Activated effector memory CD4-positive, alpha-beta T cell treated with Interleukin-2 at 50 U/mL for 16 hours (primary cell): ENCODE measurements around the gene EDN3.

Experiments used
- DNase-seq: peaks from one replicate; pipeline ENCODE4 v3.0.0-alpha.2; 2020

EDN3 gene

DNA sequence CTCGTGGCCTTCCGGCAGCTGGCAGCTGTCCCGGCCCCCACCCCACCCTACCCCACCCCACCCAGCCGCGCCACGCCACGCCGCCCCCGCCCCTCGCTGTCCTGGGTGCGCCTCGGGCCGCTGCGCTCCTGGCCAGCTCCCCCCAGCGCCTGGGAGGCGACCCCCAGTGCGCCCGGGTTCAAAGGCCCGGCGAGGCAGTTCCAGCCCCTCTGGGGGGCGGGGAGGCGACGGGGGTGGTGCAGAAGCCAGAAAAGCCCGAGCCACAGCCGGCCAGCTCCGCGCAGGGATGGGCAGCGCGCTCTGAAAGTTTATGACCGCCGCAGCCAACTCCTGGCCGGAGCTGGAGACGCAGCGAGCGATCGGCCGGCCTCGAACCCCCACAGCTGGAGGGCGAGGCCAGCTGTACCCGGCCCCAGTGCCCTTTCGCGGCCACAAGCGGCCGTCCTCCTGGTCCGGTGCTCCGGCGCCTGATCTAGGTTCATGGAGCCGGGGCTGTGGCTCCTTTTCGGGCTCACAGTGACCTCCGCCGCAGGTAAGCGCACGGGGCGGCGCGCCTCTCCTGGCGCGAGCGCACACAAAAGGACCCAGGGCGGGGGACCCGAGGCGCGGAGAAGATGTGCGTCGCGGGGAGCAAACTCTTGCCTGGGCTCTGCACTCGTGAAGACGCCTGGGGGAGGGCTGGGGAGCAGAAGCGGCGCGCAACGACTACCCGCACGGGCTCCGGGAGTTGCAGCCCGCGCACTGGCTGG, at the start of gene EDN3:
Gene EDN3 (plus strand): TSS at position 279 of the 749 bp plus-strand sequence. CDS start 202 bp downstream, at position 481.
- DNase-seq, result no peak

- DNase-seq, result no peak
These were observed 47.1 kb upstream of the EDN3 start for GRCh38 chr20:59253325-59253724.

DNA sequence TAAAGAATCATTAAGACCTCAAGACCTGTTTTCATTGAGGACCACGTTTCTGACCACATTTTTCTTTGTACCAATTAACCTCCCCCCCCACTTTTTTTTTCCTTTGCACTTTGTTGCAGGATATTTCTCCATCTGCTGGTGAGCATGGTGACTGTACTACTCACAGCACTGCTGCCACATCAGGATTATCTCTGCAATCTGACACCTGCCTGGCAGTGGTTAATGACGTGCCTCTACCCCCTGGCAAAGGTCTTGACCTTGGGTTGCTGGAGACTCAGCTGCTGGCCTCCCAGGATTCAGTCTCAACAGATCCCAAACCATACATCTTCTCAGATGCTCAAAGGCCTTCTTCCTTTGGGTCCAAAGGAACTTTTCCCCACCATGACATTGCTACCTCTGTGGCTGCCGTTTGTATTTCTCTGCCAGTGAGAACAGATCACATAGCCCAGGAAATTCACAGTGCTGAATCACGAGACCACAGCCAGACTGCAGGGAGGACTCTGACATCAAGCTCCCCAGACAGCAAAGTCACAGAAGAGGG, 46.6 kb upstream of the EDN3 start:
- peak; percentile 14 for DNase-seq

DNA sequence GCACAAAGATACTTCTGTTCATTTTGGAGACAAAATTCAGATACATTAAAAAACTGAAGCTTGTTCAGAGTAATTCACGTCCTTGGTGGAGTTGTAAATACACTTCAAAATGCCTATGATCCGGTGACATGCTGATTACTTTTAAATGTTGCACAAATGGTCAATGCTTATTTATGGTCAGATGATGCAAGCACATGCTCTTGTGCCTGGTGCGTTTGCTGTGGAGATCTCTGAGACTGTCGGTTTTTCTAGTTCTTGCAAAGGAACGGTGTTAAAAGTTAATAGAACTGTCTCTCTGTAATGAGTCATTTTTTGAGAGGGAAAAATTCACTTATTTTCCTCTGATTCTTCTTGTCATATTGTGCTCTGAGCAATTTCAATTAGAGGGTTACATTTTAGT, 45.2 kb upstream of the EDN3 start:
- DNase-seq, result no peak

GRCh38 chr20:59258221-59258621, 42.2 kb upstream of the EDN3 start:
- no peak for DNase-seq

GRCh38 chr20:59259946-59260345, 40.5 kb upstream of the EDN3 start:
- no peak for DNase-seq

DNA sequence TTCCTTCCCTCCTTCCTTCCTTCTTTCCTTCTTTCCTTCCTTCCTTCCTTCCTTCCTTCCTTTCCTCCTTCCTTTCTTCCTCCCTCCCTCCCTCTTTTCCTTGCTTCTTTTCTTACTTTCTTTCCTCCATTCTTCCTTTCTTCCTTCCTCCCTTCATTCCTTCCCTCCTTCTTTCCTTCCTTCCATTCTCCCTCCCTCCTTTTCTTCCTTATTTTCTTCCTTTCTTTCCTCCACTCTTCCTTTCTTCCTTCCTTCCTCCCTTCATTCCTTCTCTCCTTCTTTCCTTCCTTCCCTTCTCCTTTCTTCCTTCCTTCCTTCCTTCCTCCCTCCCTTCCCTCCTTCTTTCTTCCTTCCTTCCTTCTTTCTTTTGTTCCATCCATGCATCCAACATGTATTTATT, 35.1 kb upstream of the EDN3 start:
- DNase-seq, result no peak

- DNase-seq, result no peak
These were observed 31.5 kb upstream of the EDN3 start for GRCh38 chr20:59268870-59269269.

DNA sequence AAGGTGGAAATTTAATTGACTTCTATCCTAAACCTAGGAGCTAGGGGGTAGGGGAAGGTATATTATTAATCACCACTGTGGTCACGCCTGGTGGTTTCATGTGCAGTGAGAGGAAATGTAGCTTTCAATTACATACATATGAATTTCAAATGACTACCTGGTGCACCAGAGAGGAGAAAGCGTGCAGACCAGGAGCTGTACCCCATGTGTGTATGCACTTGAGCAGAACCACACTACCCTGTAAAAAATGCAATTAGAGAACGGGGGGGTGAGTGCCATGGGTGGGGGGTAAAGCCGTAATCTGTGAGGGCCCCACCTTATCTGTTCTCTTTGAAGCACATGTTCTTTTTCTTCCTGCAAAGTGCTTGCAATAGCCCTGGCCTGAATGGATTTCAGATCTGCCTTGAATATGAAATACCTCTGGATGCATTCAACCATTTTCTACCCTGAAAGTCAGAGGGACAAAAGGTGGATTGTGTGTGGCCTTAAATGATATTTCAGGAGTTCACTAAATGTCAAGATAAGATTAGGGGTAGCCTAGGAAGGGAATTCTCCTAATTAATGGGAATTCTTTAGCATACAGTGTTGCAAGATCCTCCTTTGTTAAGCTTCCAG, 30.9 kb upstream of the EDN3 start:
- DNase-seq, result no peak

GRCh38 chr20:59270380-59270779, 30.0 kb upstream of the EDN3 start:
- no peak for DNase-seq

DNA sequence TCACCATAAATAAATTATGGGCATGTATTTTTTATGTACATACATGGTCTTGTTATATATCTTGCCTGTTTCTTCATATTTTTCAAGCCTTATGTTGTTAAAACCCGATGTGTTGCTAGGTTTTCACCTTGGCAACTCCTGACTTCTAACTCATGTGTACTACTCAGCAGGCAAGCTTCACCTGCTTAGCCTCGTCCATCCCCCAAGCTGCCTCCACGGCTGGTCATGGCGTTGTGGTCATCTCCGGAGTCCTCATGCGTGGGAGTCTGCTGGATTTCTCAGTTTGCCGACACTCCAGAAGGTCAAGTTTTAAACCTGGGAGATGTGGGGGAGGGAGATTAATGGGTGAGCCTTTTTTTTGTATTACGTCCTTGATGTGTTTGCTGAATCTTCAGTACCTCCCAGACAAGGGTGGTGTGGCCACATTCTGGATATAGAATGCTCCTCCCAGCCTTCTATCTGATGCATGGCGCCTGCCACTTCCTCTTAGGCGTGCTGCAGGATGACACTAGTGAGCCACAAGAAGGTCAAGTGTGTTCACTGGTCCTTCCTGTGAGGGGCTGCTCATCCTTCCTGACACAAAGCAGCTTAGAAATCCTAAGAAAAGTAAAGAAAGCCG, 26.6 kb upstream of the EDN3 start:
- no peak for DNase-seq

- no peak for DNase-seq
These were observed 23.5 kb upstream of the EDN3 start for GRCh38 chr20:59276938-59277337.

DNA sequence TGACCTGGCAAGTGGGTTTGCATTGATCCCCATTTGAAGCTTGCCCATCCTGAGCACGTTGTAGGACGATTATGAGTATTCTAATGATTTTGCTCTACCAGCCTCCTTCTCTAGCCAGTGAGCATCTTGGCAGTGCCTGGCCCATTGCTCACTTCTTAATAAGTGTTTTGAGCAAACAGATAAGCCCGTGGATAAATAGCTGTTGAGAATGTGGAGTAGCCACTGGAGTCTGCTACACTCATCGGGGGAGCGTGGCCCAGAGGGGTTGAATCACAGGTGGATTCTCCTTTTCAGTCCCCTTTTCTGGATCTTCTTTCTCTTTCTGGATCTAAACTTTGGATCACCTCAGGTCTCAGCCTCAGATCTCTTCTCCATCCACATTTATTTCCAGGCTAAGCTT, 15.9 kb upstream of the EDN3 start:
- DNase-seq, result no peak

DNA sequence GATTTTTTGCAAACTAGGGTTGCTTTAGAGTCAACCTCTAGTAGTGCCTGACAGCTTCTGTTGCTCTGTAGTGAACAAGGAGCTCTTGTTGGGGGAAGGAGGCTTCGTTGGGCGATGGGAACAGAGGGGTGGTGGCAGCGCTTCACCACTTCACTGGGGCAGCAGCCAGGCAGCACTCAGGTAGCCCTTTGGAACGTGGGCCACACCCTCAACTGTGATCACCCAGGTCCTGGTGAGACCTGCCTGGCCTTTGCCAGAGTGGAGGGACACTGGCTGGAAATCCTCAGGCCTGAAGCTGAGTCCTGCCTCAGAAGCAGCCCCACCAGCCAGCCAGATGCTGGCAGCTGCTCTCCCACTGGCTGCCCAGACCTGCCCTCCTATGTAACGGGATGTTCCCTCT, 10.4 kb upstream of the EDN3 start:
- no peak for DNase-seq

DNA sequence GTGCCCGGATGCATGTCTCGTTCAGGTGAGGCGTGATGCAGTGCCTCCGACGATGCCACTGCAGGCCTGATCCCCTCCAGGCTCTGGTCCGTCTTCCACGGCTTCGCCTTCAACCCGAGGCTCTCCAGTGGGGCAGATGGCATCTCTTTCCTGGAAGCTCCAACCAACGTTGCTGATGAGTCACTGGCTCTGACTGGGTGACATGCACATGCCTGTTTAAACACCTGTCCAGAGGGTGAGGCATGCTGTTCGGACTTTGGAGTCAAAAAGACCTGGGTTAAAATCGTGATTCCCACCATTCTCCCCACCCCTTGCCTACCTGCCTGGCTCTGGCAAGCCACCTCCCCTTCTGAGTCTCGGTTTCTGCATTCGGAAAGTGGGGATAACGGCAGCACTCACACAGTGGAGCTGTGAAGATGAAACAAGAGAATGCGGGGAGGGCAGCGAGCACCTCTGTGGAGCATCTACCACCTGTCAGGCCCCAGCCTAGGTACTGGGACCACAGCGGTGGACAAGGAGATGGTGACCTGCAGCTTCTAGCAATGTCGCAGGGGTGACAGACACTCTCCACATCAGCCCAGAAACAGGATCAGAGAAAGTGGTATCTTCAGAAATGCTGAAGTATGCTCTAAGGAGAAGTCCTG, 8.5 kb upstream of the EDN3 start:
- no peak for DNase-seq

DNA sequence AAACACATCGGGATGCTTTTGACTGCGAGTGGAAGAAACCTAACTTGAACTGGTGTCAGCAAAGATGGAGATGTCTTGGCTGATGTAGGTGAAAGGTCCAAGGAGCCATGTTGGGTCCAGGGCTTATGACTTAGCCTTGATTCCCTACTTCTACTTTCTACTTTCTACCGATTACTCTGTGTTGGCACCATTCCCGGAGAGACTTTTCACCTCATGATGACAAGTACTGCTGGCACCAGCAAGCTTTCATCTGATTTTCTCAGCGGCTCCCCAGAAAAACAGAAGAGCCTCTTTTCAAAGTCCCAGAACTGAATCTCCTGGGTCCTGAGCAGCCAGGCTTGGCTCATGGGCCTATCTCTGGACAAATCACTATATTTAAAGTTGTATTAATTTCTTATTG, 4.9 kb upstream of the EDN3 start:
- no peak for DNase-seq

DNA sequence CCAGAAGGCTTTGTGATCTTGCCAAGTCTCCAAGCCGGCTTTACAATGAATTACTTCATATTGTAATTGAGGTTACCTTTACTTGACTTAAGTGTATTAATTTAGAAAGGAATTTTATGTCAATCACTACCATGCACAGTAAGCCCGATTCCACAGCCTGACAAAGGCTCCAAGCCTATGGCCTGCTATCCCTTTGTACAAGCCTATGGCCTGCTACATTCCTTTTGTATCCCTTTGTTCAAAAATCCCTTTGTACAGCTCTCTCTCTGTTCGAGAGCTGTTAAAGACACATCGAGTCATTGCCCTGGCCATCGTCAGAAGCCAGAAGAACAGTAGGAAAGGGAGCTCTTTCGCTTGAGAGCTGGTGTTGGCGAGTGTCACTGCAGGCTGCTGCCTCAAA, 2.7 kb upstream of the EDN3 start:
- DNase-seq, result no peak

DNA sequence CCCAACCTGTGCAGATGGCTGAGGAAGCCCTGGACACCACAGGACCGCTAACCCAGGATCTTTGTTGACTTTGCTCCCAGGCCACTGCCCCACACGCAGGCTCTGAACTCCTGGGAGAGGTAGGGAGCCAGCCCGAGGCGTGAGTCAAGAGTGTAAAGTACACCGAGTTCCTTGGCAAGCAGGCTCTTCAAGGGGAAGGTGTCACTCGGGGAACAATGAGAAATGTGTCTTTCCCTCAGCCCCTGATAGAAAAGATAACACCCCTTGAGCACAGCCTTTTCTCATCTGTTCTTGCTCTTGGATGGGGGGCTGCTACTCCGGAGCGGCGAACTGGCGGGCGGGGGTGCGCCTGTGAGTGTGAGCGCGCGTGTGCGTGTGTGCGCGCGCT, 472 bp upstream of the EDN3 start:
- no peak for DNase-seq

DNA sequence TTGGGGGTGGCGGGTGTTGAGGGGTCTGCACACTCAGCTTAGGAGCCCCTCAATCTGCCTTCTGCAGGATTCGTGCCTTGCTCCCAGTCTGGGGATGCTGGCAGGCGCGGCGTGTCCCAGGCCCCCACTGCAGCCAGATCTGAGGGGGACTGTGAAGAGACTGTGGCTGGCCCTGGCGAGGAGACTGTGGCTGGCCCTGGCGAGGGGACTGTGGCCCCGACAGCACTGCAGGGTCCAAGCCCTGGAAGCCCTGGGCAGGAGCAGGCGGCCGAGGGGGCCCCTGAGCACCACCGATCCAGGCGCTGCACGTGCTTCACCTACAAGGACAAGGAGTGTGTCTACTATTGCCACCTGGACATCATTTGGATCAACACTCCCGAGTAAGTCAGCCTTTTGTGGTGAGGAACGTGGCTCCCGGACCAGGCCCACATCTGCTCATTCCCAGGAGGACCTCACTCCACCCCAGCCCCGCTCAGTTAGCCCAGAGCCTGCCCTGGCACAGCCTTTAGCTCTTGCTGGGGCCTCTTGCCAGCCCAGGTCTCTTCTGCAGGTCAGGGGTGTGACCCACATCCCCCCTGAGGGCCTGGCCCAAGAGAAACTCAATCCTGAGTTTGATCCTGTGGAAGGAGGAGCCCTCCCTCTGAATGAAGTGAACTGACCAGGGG, 1.1 kb downstream of the EDN3 start:
- no peak for DNase-seq

- no peak for DNase-seq
These were observed 5.7 kb downstream of the EDN3 start for GRCh38 chr20:59305908-59306655.

DNA sequence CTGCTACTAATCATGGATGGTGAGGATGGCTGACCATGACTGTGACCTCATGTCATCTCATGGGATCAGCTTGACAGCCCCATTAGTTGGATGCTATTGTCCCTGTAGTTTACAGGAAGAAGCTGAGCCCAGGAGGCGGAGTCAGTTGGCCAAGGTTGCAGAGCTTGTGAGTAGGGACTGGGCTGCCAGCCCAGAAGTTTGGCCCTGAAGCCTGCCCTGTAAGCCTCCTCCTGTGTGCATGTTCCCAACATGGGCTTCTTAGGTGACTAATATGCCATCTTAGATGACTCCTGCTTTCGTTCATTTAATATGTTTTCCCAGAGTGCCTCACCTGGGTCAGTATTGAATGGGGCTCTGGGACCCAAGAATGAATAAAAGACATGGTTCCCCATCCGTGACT, 6.9 kb downstream of the EDN3 start:
- no peak for DNase-seq

DNA sequence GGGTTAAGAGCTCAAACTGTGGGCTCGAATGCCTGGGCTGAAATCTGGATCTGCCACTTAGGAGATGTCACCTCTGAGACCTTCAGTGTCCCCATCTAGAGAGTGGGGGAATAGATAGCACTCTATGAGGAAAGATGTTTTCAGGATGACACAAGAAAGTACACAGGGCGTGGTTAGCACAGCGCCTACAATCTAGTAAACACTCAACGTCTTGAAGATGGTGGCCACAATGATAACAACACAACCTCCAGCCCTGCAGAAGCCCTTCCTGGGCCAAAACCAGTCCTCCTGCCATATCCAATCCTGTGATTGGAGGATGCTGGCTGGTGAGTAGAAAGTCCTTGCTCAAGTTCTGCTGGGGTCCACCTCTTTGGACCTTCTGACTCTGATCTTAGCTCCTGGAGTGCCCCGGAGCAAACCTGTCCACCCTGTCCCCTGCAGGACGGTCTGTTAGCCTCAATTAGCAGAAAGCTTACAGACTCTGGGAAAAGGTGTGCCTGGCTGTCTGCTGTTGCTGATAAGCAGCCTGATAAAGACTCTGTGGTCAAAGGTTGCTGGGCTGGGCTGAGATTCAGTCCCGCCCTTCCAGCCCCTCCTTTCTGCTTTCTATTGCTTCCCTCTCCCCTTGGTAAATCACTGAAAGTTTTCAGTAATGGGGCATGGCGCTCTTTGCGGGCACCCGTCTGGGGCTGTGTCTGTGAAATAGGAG, 8.2 kb downstream of the EDN3 start:
- DNase-seq, result no peak
